ENCODE results near the gene PDSS2.
A peak's percentile ranks its signal among the peaks of the same experiment; 100 is the strongest.
"Not testable (repeated sequence)": the region's sequence is repeated elsewhere in the genome, so short reads cannot be mapped to it uniquely, and the experiment has no call there.

PDSS2 gene

DNA sequence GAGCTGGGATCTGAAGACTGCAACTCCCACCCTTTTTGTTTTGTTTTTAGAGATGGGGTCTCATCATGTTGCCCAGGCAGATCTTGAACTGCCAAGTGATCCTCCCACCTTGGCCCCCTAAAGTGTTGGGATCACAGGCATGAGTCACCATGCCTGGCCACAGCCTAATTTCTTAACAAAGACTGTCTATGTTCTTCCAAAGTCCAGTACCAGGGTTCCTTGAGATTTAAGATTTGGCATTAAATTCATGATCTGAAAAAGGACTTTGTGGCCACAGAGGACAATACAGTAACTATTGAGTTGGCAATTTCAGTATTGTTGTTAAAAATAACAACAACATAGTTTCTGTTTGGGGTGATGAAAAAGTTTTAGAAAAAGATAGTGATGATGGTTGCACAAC is 315.4 kb downstream of the PDSS2 start:
- DNase-seq = no peak

DNA sequence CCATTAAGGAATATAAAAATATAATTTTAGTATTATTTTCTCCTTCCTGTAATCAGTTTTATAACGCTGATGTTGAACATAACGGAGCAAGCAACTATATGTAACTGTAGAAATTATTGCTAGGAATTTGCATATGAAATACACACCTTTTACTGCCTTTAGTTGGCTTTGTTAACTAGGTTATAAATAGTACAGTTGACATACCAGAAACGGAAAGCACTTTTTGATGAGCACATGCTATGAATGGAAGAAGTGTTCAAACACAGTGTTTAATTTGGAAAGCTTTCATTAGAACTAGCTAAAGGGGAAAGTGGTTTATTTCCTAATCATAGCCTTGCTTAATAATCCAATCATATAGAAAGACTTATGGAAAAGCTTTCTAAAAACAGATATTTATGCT is 318.8 kb downstream of the PDSS2 start:
- DNase-seq = no peak

DNA sequence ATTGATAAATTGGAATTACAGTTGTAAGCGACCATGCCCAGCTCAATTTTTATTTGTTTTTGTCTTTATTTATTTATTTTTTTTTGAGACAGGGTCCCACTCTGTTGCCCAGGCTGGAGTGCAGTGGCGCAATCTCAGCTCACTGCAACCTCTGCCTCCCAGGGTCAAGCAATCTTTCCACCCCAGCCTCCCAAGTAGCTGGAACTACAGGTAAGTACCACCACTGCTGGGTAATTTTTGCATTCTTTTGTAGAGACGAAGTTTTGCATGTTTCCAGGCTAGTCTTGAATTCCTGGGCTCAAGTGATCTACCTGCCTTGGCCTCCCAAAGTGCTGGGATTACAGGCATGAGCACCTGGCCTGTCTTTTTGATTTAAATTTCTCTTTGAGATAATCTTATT is 323.0 kb downstream of the PDSS2 start:
- DNase-seq = not testable (repeated sequence)

DNA sequence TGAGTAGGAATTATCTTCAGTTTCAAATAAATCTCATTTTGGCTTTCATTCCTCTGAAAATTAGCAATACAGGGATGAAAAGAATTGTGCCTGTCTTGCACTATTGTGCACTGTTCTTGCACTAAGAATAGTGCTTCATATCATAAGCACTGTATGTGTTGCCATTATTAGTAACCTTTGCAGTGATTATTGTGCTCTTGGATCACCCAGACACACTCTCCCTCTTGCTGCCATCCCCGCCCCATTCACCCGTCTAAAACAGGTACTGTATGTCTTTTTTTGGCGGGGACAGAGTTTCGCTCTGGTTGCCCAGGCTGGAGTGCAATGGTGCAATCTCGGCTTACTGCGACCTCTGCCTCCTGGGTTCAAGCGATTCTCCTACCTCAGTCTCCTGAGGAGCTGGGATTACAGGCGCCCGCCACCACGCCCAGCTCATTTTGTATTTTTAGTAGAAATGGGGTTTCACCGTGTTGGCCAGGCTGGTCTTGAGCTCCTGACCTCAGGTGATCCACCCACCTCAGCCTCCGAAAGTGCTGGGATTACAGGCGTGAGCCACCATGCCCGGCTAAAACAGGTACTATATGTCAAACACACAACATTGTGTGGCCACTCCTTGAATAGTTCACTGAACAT is 324.2 kb downstream of the PDSS2 start:
- not testable (repeated sequence) for DNase-seq

DNA sequence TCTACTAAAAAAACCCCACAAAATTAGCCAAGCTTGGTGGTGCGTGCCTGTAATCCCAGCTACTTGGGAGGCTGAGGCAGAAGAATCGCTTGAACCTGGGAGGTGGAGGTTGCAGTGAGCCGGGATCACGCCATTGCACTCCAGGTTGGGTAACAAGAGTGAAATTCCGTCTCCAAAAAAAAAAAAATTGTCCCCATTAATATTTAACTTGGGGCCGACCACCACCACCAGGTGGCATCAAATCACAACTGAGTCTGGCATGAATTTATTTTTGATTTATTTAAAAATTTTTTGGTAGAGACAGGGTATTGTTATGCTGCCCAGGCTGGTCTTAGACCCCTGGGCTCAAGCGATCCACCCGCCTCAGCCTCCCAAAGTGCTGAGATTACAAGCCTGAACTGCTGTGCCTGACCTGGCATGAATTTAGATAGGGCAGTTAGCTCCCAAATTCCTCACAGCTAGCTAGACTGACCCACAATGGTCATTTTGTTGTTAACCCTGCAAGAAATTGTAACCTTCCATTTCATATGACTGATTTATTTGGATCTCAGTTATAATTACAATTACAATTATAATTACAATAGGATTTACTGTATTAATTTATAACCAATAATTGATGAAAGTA is 326.9 kb downstream of the PDSS2 start:
- no peak for DNase-seq

DNA sequence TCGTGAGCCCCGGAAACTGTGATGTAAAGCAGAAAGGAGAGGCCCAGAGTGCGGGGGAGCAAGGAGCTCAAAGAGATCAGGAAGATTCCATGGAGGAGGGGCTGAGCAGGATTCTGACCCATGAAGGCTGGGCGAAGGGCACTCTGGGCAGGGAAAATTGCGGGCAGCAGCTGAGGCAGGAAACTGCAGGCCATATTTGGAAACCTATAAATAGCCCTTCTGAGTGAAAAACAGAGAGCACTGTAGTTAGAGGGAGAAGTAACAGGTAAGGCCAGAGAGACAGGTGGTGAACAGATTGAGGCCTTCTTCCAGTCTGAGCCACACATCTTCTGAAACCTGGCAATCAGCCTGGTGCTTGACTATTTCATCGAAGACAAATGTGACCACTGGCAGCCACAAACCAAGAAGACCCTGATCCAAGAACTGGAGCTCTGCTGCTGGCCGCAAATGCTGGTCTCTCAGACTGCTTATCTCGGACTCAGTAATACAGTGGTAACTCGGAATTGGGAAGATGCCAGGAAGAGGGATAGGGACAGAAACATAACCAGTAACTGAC is 329.9 kb downstream of the PDSS2 start:
- no peak for DNase-seq

DNA sequence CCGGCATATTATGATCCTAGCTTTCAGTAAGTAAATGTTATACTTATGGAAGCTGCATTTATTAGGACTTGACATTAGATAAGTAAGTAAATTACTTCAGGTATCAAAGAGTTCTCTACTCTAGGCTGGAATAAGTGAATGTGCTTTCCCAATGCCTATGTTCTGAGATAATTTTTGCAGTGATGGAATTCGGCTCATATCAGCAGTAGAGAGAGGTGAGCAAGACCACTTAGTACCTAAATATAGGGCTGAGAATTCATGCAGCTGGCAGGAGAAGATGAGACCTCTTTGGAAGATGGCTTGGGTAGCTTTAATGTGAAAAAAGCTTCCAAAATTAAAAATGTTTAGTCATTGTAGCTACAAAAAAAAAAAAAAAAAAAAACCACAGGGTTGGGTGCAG is 330.8 kb downstream of the PDSS2 start:
- no peak for DNase-seq

DNA sequence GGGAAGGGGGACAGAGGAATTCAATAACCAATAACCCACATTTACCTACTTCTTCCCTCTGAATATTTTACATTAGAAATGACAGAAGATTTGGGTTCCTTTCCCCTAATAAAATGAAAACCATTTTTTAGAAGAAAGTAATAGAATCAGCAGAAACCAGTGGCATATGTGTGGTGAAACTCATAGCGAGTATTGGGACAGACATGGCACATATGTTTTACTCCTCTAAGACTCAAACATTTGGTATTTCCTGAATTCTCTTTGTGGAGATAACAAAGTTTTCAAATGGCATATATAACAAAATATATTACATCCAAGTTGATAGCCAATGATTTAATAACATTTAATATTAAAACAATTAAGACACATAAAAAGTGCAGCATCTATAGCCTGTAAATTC is 331.2 kb downstream of the PDSS2 start:
- no peak for DNase-seq

DNA sequence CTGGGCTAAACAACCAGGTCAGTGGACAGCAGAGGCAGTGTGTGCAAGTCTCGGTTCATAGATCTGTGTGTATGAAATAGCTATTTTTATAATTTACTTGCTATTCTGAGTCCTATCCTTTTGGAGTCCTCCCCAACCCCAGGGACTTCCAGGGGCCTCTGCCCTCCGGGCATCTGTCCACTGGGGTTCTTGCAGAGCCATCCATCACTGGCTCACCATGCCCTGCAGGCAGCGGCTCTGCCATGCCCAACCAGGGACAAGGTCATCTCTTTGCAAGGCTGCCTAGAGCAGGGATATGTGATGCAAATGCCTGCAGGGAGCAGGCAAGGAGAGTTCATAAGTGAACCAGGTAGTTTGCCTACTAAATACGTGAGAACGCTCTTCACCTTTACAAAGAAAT is 333.6 kb downstream of the PDSS2 start:
- DNase-seq = no peak

DNA sequence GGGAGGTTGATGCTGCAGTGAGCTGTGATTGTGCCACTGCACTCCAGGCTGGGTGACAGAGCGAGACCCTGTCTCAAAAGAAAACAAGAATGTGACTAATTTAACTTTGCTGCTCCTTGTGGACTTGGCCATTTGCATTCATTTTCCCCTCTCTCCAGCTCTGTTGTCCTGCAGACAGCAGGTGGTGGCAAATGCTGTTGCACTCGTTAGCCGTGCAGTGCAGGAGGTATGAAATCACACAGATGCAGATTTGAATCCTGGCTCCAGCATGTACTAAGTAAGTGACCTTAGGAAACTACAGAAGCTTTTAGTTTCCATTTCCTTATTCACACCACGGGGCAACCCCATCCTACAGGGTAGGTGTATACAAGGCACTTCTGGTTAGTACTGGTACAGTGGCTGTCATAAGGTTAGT is 334.4 kb downstream of the PDSS2 start:
- DNase-seq = no peak

DNA sequence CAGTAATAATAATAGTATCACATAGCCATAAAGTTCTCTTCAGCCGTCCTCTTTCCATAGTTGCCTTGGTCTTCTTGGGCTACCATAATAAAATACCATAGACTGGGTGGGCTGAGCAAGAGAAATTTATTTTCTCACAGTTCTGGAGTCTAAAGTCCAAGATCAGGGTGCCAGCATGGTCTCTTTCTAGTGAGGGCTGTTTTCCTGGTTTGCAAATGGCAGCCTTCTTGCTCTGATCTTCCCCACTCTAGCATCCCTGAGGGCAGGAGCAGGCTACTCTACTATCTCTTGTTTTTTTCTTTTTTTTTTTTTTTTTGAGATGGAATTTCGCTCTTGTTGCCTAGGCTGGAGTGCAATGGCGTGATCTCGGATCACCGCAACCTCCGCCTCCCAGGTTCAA is 335.9 kb downstream of the PDSS2 start:
- no peak for DNase-seq

DNA sequence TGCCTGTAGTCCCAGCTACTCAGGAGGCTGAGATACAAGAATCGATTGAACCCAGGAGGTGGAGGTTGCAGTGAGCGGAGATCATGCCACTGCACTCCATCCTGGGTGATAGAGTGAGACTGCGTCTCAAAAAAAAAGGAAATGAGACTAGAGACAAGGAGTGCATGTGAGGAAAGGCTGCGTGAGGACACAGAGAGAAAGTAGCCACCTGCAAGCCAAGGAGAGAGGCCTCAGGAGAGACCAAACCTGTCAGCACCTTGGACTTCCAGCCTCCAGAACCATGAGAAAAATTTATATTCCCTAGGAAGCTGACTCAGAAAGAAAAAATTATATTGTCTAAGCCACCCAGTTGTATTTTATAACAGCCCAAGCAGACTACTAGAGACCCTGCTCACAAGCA is 336.6 kb downstream of the PDSS2 start:
- no peak for DNase-seq

DNA sequence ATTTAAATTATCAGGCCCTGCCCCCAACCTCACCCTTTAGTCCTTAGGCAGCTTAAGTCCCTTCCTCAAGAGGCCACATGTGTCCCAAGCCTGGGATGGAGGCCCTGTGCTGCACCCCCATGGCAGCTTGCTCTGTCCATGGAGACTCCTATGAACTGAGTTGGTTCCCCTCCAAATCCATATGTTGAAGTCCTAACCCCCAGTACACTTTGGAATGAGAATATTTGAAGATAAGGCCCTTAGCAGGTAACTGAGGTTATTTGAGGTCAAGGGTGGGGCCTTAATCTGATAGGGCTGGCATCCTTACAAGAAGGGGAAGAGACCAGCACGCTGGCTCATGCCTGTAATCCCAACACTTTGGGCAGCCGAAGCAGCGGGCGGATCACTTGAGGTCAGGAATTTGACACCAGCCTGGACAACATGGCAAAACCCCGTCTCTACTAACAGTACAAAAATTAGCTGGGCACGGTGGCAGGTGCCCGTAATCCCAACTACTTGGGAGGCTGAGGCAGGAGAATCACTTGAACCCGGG is 337.3 kb downstream of the PDSS2 start:
- DNase-seq = no peak

DNA sequence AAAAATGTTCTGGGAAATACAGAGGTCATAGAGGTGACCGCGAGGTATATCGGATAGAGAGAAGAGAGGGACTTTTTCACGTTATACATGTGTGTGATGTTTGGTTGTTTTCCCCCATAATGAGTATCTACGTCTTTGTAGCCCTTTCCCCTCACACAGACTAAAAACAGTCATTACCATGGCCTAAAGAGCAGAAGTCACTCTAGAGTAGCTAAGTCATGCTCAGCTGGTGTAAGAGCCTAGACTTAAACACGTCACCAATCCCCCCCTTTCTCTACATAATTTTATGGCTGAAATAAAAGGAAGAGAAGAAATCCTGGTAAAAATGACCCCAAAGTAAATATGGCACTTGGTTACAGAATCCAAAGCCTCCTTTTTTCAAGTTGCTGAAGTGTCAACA is 338.1 kb downstream of the PDSS2 start:
- DNase-seq = no peak

DNA sequence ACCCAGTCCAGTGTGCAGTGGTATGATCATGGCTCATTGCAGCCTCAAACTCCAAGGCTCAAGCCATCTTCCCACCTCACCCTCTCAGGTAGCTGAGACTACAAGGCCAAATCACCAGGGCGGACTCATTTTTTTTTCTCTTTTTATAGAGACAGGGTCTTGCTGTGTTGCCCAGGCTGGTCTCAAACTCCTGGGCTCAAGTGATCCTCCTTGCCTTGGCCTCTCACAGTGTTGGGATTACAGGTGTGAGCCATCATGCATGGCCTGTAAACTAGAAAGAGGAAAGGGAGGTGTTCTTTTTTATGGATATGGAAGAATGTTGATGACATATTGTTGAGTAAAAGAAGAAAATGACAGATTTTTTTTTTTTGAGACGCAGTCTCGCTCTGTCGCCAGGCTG is 339.0 kb downstream of the PDSS2 start:
- DNase-seq = no peak

DNA sequence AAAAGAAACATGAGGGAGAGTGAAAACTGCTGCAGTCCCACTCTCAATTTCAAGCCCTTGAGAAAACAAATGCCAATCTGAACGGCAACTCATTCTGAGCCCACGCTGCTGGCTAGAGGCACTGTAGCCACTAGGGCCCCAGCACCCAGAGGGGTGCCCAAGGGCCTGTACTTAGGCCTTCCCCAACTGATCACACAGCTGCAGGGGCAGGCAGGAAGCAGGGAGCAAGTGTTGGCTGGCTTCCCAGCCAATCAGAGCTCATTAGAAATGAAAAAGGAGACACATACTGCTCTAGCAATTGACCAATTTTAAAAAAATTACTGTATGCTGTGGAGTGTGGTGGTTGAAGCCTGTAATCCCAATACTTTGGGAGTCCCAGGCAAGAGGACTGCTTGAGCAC is 340.4 kb downstream of the PDSS2 start:
- DNase-seq = no peak

DNA sequence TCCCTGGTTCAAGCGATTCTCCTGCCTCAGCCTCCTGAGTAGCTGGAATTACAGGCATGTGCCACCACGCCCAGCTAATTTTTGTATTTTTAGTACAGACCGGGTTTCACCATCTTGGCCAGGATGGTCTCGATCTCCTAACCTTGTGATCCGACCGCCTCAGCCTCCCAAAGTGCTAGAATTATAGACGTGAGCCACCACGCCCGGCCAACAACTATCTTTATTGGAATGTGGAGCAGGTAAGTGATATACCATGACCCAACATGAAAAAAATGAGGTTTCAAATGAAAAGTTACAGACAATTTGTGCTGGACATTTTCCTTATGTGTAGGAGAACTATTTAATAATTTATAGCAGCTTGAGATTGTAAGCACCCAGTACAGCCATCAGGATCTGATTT is 340.8 kb downstream of the PDSS2 start:
- DNase-seq = not testable (repeated sequence)

DNA sequence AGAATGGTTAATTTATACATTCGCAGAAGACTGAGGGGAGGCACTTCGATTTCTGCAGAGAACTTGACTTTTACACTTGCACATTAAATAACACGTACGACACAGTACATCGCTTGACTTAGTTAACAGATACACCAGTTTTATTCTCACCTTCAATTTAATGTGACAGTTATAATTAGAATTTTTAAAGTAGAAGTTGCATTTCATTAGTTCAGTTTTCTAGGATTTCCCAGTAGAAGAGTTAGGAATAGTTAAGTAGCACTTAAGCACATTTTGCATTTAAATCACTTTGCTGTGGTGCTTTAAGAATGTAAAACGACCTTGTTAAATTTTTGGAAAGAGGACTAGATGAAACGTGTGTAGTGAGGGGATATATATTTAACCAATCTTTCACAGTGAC is 342.4 kb downstream of the PDSS2 start:
- no peak for DNase-seq

DNA sequence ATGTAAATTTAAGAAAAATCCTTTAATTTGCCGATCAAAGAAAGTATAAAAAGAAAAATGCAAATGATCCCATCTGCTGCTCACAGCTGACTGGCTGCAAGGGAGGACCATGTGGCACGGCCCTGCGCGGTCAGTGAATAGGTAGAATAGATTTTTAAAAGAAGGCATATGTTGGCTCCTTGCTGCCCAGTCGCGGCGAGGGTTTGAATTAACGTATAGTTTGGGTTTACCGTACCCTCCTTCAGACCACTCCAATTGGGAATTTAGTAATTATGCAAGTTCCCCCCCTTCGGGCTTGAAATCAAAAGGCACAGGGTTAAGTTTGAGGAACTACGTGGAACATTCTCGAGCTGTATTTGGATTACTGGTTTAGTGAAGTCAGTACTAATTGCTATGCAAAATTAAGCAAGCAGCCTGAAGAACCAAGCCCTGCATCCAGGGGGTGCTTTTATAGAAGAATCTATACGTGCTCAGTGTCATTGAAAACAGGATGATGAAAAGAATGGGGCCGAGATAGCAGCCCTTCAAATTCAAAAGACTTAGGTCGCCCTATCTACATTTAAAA is 343.0 kb downstream of the PDSS2 start:
- peak; percentile 77 for DNase-seq

DNA sequence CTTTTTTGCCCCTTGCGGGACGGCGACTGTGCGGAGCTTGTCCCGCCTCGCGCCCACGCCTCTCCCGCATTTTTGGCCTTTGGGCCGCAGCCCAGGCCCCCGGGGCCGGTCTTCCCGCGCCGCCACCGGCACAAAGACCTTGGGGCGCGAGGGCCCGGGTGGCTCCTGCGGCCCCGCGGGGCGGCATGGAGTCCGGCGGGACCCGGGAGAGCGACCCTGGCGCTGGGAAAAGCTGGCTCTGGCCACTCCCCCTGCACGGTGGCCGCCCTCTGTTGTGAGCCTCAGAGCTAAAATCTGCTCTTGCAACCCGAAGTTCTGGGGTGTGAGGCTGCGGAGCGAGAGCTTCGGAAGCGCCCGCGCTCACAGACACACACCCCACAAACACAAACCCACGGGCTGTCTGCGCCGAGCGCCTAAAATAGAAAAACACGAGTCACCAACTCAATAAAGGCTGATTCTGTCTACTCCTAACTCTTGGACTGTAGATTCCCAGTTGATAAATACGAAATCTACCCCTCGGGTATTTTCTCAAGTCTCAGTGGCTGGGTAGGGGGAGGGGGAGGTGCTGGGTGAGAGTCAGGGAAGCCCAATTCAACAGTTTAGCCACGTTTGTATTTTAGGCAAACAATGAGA is 343.6 kb downstream of the PDSS2 start:
- DNase-seq = peak; percentile 74

DNA sequence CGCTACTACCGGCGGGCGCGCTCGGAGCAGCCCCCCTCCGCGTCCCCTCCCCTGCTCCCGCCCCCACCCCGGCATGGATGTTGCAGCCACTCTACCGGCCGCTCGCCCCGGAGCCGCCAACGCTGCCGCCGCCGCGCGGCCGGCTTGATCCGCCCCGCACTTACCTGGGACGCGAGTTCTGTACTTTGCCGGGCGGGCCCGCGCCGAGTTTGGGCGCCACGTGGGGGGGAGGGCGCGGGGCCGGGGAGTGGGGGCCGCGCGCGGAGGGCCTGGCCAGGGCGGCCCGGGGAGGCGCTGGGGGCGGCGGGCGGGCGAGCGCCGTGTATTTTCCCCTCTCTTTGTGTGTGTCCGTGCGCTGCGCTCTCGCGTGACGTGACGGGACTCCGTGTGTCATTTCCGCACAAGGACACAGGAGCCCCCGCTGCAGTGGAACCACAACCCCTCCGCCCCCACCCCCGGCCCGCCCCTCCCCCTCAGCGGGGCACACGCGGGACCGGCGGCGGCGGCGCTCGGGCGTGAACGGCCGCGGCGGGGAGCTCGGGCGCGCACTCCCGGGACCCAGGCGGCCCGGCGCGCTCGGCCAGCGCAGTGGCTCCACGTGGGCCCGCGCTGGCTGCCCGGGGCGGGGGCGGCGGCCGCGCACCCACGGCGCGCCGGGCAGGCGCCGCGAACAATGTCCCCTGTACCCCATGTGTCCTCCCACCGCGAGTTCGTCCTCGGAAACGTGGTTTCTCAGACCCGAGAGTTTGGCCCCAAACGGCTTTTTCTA is 344.3 kb downstream of the PDSS2 start, which contains the start of gene BEND3:
BEND3 (minus strand) TSS at position 590 of the 769 bp plus-strand sequence. CDS start 16,230 bp downstream, outside the sequence.
- no peak for DNase-seq

DNA sequence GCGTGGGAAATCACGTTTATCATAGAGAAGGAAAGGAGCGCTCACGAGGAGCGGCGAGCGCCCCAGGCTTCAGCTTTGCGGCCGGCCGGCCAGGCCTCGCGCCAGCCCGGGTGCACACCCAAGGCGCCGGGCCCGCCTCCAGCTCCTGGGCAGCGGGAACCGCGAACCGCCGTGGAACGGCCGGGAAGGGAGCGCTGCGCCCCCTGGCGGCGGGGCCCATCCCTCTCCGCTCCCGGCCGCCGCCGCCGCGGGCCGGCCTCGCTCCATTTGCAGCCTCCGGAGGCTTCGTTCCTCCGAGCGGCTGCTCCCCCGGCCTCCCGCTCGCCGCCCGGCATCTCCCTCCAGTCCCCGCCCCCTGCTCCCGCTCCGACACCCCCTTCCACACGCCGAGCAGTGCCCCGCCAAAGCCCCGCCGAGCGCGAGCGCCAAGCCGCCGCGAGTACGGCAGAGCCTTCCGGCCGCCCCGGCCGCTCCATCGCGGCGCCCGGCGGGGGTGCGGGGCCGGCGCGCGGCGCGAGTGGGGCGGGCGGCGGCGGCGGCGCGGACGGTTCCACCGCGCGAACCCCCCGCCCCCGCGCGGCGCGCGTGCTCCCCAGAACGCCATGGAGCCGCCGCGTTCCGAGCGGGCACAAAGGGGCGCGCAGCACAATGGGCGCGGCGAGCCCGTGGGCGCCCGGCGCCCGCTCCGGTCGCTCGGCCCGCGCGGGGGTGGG is 345.0 kb downstream of the PDSS2 start:
- peak; percentile 69 for DNase-seq

All from DMS 273 treated with DMSO at 0.1 percent for 48 hours (cell line).